Stomach (tissue), 4 donors: ENCODE data around the gene SPP1.

Source experiments
- CTCF ChIP-seq, 7 experiments: fragments of 450-650 bp in 4 of 7; fragments of 200-600 bp in 3 of 7; sonication (generic) in 3 of 7; IDR thresholded peaks; one replicate each; pipeline ENCODE4 v1.5.1; 2016 to 2019; ENCODE audit warnings: antibody characterized with exemption in 7 of 7, control low read depth in 2 of 7, mild to moderate bottlenecking in 1 of 7
- POLR2A ChIP-seq, 4 donors: fragments of 450-650 bp; IDR thresholded peaks; one replicate each; pipeline ENCODE4 v1.6.1; 2016; ENCODE audit warnings: antibody characterized with exemption in 4 of 4, control low read depth in 2 of 4, mild to moderate bottlenecking in 1 of 4, moderate library complexity in 1 of 4

GRCh38 chr4:87926554-87927098 lies 48.9 kb upstream of the SPP1 start:
- no peak for TF ChIP-seq CTCF (IDR thresholded peaks at IDR 0.05)
- TF ChIP-seq POLR2A (IDR thresholded peaks at IDR 0.05) = no peak
